A549 (cell line): ENCODE data around the gene MYORG. TPM values are rescaled to one million over a fixed set of nuclear protein-coding genes. Genes with fewer than 3 reads are reported as not detected.

Experiments
- ATAC-seq, 2 experiments: fragments of 200-7000 bp in 1 of 2; fragments of >200 bp in 1 of 2; cut with Nextera tagmentation in 1 of 2; cut with Tn5 transposase in 1 of 2; 3 replicates each; pipeline versions ENCODE4 v1.8.0 to v1.9.1; 2018 to 2020; ENCODE audit warnings: mild to moderate bottlenecking in 1 of 2, moderate library complexity in 1 of 2
- CTCF ChIA-PET: fragments of 300-600 bp; sonication (Branson Sonifier 250); formaldehyde crosslinking; extraction: SDS; loops from one replicate; lab custom pipeline; 2021; ENCODE audit warnings: antibody characterized with exemption, inconsistent platforms; lab: Yijun Ruan, JAX
- POLR2A ChIA-PET: fragments of 350-600 bp; formaldehyde crosslinking; extraction: SDS; loops from one replicate; lab custom pipeline; 2021; ENCODE audit warnings: antibody characterized with exemption, inconsistent platforms; lab: Yijun Ruan, JAX
- DNase-seq, 2 experiments: peaks; one replicate each; pipeline versions ENCODE4 v3.0.0 to v3.0.0-alpha.2; 2011 to 2016; ENCODE audit warnings: low read depth in 1 of 2, low spot score in 1 of 2
- FAIRE-seq: peaks from 2 replicates; lab custom pipeline; 2011; peaks lifted over from hg19 to GRCh38; lab: Jason Lieb, UNC
- H3K27ac ChIP-seq, 2 experiments: fragments of >200 bp; sonication (Bioruptor Twin); formaldehyde crosslinking; 3 replicates each; pipeline ENCODE4 v1.5.1; 2016 to 2017
- H3K4me1 ChIP-seq: fragments of >200 bp; sonication (Bioruptor Twin); formaldehyde crosslinking; 3 replicates; pipeline ENCODE4 v1.6.1; 2016
- H3K4me2 ChIP-seq: fragments of >200 bp; sonication (Bioruptor Twin); formaldehyde crosslinking; 3 replicates; pipeline ENCODE4 v1.6.1; 2016
- H3K4me3 ChIP-seq: fragments of >200 bp; sonication (Bioruptor Twin); formaldehyde crosslinking; 3 replicates; pipeline ENCODE4 v1.5.1; 2016
- H3K9me3 ChIP-seq: fragments of >200 bp; sonication (Bioruptor Twin); formaldehyde crosslinking; 3 replicates; pipeline ENCODE4 v1.6.1; 2016
- CEBPB ChIP-seq, 2 experiments: fragments of >200 bp in 1 of 2; sonication (Bioruptor Twin) in 1 of 2; formaldehyde crosslinking in 1 of 2; IDR thresholded peaks; 2 replicates each; pipeline ENCODE4 v1.6.1; 2012 to 2016
- CHD4 ChIP-seq: fragments of 200-600 bp; sonication (generic); IDR thresholded peaks from 2 replicates; pipeline ENCODE4 v1.6.1; 2016; ENCODE audit warnings: antibody characterized with exemption, mild to moderate bottlenecking, borderline replicate concordance
- EHMT2 ChIP-seq: fragments of 200-600 bp; sonication (generic); IDR thresholded peaks from 2 replicates; pipeline ENCODE4 v1.6.1; 2016; ENCODE audit warnings: antibody characterized with exemption, low read depth, mild to moderate bottlenecking, moderate library complexity
- FOSB ChIP-seq: fragments of 250-450 bp; sonication (Bioruptor Pico); IDR thresholded peaks from 2 replicates; pipeline ENCODE4 v1.5.0; 2020; ENCODE audit warnings: mild to moderate bottlenecking, moderate library complexity
- GATA3 ChIP-seq: IDR thresholded peaks from 2 replicates; pipeline ENCODE4 v1.6.1; 2012; ENCODE audit warnings: borderline replicate concordance
- HOXA7 ChIP-seq: fragments of 250-450 bp; sonication (Bioruptor Pico); IDR thresholded peaks from 2 replicates; pipeline ENCODE4 v1.5.0; 2020; ENCODE audit warnings: mild to moderate bottlenecking, moderate library complexity
- HOXB13 ChIP-seq: fragments of 250-450 bp; sonication (Bioruptor Pico); IDR thresholded peaks from 2 replicates; pipeline ENCODE4 v1.5.0; 2020; ENCODE audit warnings: low read depth, mild to moderate bottlenecking, moderate library complexity
- HOXB5 ChIP-seq: fragments of 250-450 bp; sonication (Bioruptor Pico); IDR thresholded peaks from 2 replicates; pipeline ENCODE4 v1.5.0; 2020; ENCODE audit warnings: mild to moderate bottlenecking, moderate library complexity
- JUN ChIP-seq, 2 experiments: fragments of >200 bp; sonication (Bioruptor Twin); formaldehyde crosslinking; IDR thresholded peaks; 2 replicates in 1 of 2; 3 replicates in 1 of 2; pipeline ENCODE4 v1.6.1; 2016 to 2017
- JUNB ChIP-seq: fragments of >200 bp; sonication (Bioruptor Twin); formaldehyde crosslinking; IDR thresholded peaks from 2 replicates; pipeline ENCODE4 v1.6.1; 2016
- KDM5A ChIP-seq: fragments of 200-600 bp; sonication (generic); IDR thresholded peaks from 2 replicates; pipeline ENCODE4 v1.6.1; 2016; ENCODE audit warnings: antibody characterized with exemption, mild to moderate bottlenecking
- MAFK ChIP-seq: fragments of 450-650 bp; IDR thresholded peaks from 2 replicates; pipeline ENCODE4 v1.6.1; 2014; ENCODE audit not compliant: partially characterized antibody
- NFE2L2 ChIP-seq: fragments of 150-350 bp; conservative IDR thresholded peaks from 2 replicates; pipeline ENCODE4 v1.6.1; 2014; ENCODE audit warnings: low read length
- PHF8 ChIP-seq: fragments of 200-600 bp; sonication (generic); IDR thresholded peaks from 2 replicates; pipeline ENCODE4 v1.6.1; 2016; ENCODE audit warnings: low read depth, mild to moderate bottlenecking, antibody characterized with exemption, moderate library complexity, borderline replicate concordance
- RARB ChIP-seq: fragments of 250-450 bp; sonication (Bioruptor Pico); IDR thresholded peaks from 2 replicates; pipeline ENCODE4 v1.8.0; 2021; ENCODE audit warnings: mild to moderate bottlenecking, moderate library complexity
- RFX5 ChIP-seq: fragments of 450-650 bp; IDR thresholded peaks from 2 replicates; pipeline ENCODE4 v1.7.1; 2014; ENCODE audit warnings: antibody characterized with exemption, mild to moderate bottlenecking, moderate library complexity
- SMC3 ChIP-seq: fragments of >200 bp; sonication (Bioruptor Twin); formaldehyde crosslinking; IDR thresholded peaks from 3 replicates; pipeline ENCODE4 v1.6.1; 2018; ENCODE audit warnings: inconsistent platforms
- TFCP2L1 ChIP-seq: fragments of 250-450 bp; sonication (Bioruptor Pico); IDR thresholded peaks from 2 replicates; pipeline ENCODE4 v1.5.0; 2021; ENCODE audit warnings: mild to moderate bottlenecking
- WGBS: methylation state at CpG from one replicate; pipeline ENCODE4 v1.1.6; 2017; ENCODE audit errors: missing lambda C conversion rate; 5-methylcytosine and 5-hydroxymethylcytosine counted together
- polyA plus RNA-seq, 4 experiments: library from polyadenylated mRNA; depleted of rRNA in 3 of 4; stranded (reverse); fragments of >200 nt; fragmentation: RNase III in 1 of 4; extraction: RNeasy Plus Mini Kit Qiagen cat#74134 plus additional on column Dnase treatment in 1 of 4; gene quantifications; 2 replicates in 3 of 4; 3 replicates in 1 of 4; pipeline ENCODE4 v1.2.3, GENCODE V29; 2011 to 2017
- TF ChIP-seq, protein P1 (sequence below): IDR thresholded peaks from 2 replicates; pipeline ENCODE4 v1.6.1; 2012
- TF ChIP-seq, protein P2 (sequence below): IDR thresholded peaks from 2 replicates; pipeline ENCODE4 v1.6.1; 2012
- TF ChIP-seq, protein P3 (sequence below): fragments of >200 bp; sonication (Bioruptor Twin); formaldehyde crosslinking; IDR thresholded peaks from 2 replicates; pipeline ENCODE4 v1.6.1; 2016
- TF ChIP-seq, protein P4 (sequence below): fragments of >200 bp; sonication (Bioruptor Twin); formaldehyde crosslinking; IDR thresholded peaks from 3 replicates; pipeline ENCODE4 v1.6.1; 2016
- TF ChIP-seq, protein P5 (sequence below): fragments of 200-600 bp; sonication (generic); IDR thresholded peaks from 2 replicates; pipeline ENCODE4 v1.6.1; 2016; ENCODE audit warnings: antibody characterized with exemption, mild to moderate bottlenecking, moderate library complexity

The MYORG gene
- polyA plus RNA-seq, 2 of the 4 experiments (the other 2 are of a cell fraction), result 2.2 to 4.1 TPM

DNA sequence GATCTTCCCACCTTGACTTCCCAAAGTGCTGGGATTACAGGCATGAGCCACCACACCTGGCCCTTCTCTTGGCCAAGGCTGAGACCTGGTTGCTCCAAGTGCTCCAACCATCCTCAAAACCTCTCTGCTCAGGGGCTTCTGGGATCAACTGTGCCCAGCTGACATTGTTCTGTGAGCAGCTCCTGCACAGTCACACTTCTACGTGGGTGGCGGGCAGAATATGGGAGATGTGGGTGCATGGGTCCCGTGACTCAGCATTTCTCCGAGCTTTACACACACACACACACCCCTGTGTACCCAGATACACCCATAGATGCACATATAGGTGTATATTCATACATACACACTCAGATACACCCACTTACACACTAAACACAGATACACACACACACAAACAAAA lies 10.5 kb upstream of the MYORG start:
- WGBS, result 74% methylated on average over 4 of the region's 4 CpGs
- Histone ChIP-seq H3K4me2 (no peak overlapping the region), H3K4me1 (no peaks in the 10 kb centered on the region; the same call in 2 of the 3 replicates), H3K4me3 (no peak overlapping the region), H3K9me3 (no peaks in the 10 kb centered on the region), H3K27ac (no peak overlapping the region; a peak in 1 of 6 replicates)
- DNase-seq (no peak), ATAC-seq (no peak), FAIRE-seq (no peak)
- TF ChIP-seq MAFK (peak; percentile 60), PHF8 (no peak), GATA3 (no peak), CEBPB (IDR thresholded peaks at IDR 0.05) (no peak), JUNB (no peak), HOXA7 (CRISPR knock-in tag) (no peak), HOXB13 (CRISPR knock-in tag) (no peak), NFE2L2 (peak; percentile 77), JUN (IDR thresholded peaks at IDR 0.05) (no peak), SMC3 (no peak)
- TF ChIP-seq, protein P1, sequence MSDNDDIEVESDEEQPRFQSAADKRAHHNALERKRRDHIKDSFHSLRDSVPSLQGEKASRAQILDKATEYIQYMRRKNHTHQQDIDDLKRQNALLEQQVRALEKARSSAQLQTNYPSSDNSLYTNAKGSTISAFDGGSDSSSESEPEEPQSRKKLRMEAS, result no peak
- ChIA-PET CTCF (interaction anchor here (0.7 to 5.7 kb wide), 5 partner anchors 9 to 113 kb away, joined by 3 to 37 read pairs (median 10); no protein-coding TSS in a partner anchor), POLR2A (no interaction called here)

DNA sequence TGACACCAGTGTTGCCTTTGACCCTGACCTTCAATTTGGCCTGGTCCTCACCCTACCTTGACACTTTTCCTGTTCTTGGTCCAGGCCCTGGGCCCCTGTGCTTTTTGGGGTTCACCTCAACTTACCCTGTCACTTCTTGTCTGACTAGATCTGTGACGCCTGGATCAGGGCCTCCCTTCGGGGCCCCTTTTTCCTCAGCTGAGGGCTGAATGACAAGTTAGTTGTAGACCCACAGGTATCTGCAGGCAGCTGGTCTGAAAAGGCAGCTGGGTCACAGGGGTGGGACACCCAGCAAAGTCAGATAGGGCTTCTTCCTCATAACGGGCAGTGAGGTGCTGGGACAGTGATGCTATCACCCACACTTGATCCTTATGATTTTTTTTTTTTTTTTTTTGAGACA lies 10.0 kb upstream of the MYORG start:
- no peak overlapping the region for H3K27ac ChIP-seq
- ChIA-PET POLR2A (no interaction called here), CTCF (interaction anchor here (1.0 to 5.7 kb wide), 3 partner anchors 8 to 161 kb away, joined by 3 to 37 read pairs (median 28); no protein-coding TSS in a partner anchor)
- FAIRE-seq, result no peak
- no peak for ATAC-seq
- no peak for TF ChIP-seq TFCP2L1 (CRISPR knock-in tag)
- TF ChIP-seq, all 56 proteins: peak for 0
- no peaks in the 10 kb centered on the region for H3K9me3 ChIP-seq
- no peak overlapping the region for H3K4me3 ChIP-seq
- WGBS, result 94% methylated on average over 3 of the region's 3 CpGs
- no peaks in the 10 kb centered on the region; the same call in 2 of the 3 replicates for H3K4me1 ChIP-seq
- H3K4me2 ChIP-seq, result no peak overlapping the region
- no peak for DNase-seq

DNA sequence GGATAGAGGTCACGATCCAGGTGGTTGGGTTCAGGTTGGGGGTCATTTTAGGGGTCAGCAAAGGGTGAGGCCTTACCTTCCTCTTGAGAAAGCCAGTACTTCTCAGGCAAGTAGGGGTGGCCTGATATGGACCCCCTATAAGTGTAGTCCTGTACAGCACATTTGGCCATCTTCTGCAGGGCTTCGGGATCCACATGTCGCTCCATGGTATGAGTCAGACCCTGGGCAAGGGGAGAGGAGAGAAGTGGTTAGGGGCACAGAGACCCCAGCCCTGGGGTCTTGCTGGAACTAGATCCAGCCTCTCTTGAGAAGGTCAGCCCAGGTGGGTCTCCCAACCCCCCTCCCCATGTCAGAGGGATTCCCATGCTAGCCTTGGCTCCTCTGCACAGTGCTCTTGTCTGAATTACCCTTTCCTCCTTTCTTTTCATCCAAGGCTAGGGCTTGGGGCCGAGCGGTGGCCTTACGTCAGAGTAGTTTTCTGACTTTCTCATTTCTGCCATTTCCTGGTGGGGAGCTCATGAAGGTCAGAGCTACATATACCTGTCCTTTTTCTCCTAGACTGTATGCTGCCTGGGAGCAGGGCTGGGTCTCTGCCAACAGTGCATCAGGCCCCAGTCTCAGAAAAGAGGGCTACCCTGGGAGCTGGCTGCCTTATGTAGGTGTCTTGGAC lies 9.0 kb upstream of the MYORG start:
- 72% methylated on average over 6 of the region's 6 CpGs for WGBS
- no peak for FAIRE-seq

More for the DNA sequence above, 9.0 kb upstream of the MYORG start:
- H3K4me2 ChIP-seq, result no peak overlapping the region
- peaks cover 3% of the 10 kb centered on the region; the same call in 2 of the 3 replicates for H3K4me1 ChIP-seq
- ChIA-PET CTCF (interaction anchor here (0.6 to 19.7 kb wide), 6 partner anchors 7 to 934 kb away, joined by 3 to 417 read pairs (median 16); no protein-coding TSS in a partner anchor), POLR2A (no interaction called here)
- H3K27ac ChIP-seq, result no peak overlapping the region
- no peak for DNase-seq
- H3K9me3 ChIP-seq, result no peaks in the 10 kb centered on the region
- H3K4me3 ChIP-seq, result no peak overlapping the region
- TF ChIP-seq CHD4 (no peak), HOXB5 (CRISPR knock-in tag) (no peak), RARB (CRISPR knock-in tag) (no peak), RFX5 (no peak), FOSB (no peak), JUN (IDR thresholded peaks at IDR 0.05) (no peak), CEBPB (IDR thresholded peaks at IDR 0.05) (no peak), EHMT2 (no peak), TFCP2L1 (CRISPR knock-in tag) (no peak), KDM5A (no peak)
- TF ChIP-seq, protein P2, sequence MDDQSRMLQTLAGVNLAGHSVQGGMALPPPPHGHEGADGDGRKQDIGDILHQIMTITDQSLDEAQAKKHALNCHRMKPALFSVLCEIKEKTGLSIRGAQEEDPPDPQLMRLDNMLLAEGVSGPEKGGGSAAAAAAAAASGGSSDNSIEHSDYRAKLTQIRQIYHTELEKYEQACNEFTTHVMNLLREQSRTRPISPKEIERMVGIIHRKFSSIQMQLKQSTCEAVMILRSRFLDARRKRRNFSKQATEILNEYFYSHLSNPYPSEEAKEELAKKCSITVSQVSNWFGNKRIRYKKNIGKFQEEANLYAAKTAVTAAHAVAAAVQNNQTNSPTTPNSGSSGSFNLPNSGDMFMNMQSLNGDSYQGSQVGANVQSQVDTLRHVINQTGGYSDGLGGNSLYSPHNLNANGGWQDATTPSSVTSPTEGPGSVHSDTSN, result no peak
- TF ChIP-seq, protein P3, sequence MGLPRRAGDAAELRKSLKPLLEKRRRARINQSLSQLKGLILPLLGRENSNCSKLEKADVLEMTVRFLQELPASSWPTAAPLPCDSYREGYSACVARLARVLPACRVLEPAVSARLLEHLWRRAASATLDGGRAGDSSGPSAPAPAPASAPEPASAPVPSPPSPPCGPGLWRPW, result no peak
- TF ChIP-seq, protein P4, sequence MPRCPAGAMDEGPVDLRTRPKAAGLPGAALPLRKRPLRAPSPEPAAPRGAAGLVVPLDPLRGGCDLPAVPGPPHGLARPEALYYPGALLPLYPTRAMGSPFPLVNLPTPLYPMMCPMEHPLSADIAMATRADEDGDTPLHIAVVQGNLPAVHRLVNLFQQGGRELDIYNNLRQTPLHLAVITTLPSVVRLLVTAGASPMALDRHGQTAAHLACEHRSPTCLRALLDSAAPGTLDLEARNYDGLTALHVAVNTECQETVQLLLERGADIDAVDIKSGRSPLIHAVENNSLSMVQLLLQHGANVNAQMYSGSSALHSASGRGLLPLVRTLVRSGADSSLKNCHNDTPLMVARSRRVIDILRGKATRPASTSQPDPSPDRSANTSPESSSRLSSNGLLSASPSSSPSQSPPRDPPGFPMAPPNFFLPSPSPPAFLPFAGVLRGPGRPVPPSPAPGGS, result no peak
- TF ChIP-seq, protein P5, sequence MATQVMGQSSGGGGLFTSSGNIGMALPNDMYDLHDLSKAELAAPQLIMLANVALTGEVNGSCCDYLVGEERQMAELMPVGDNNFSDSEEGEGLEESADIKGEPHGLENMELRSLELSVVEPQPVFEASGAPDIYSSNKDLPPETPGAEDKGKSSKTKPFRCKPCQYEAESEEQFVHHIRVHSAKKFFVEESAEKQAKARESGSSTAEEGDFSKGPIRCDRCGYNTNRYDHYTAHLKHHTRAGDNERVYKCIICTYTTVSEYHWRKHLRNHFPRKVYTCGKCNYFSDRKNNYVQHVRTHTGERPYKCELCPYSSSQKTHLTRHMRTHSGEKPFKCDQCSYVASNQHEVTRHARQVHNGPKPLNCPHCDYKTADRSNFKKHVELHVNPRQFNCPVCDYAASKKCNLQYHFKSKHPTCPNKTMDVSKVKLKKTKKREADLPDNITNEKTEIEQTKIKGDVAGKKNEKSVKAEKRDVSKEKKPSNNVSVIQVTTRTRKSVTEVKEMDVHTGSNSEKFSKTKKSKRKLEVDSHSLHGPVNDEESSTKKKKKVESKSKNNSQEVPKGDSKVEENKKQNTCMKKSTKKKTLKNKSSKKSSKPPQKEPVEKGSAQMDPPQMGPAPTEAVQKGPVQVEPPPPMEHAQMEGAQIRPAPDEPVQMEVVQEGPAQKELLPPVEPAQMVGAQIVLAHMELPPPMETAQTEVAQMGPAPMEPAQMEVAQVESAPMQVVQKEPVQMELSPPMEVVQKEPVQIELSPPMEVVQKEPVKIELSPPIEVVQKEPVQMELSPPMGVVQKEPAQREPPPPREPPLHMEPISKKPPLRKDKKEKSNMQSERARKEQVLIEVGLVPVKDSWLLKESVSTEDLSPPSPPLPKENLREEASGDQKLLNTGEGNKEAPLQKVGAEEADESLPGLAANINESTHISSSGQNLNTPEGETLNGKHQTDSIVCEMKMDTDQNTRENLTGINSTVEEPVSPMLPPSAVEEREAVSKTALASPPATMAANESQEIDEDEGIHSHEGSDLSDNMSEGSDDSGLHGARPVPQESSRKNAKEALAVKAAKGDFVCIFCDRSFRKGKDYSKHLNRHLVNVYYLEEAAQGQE, result no peak
- TF ChIP-seq, all 56 proteins: peak for 0
- no peak for ATAC-seq
